ENCODE results near the gene VIPR2. TPM values are rescaled to one million over a fixed set of nuclear protein-coding genes. Genes with fewer than 3 reads are reported as not detected.

The VIPR2 gene
- total RNA-seq, 6 experiments from 2014 or later, result 0.15 to 0.51 (median 0.26) TPM; not detected in 2

DNA sequence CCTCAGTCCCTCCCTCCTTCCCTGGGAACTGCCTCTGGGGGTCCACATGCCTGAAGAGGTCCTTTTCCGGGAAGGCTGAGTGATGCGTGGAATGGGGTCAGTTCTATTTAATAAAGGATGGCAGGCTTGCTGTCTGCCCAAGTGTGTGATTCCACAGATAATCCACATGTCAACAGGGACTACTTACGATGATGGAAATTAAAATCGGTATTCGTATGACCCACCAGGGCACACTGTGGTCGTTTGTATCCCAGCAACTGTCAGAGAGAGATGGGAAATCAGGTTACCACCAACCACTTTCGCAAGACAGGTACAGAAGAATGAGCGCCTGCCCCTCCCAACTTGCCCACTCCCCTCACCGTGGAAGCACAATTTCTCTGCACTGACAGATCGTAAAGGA is 110.3 kb downstream of the VIPR2 start:
- H3K27ac ChIP-seq, result no peak overlapping the region
- H3K9me3 ChIP-seq, result no peaks in the 10 kb centered on the region
- no peak overlapping the region for H3K4me3 ChIP-seq
- H3K4me1 ChIP-seq, result peaks cover 0 to 8% (median 0%) of the 10 kb centered on the region in 4 donors
- H3K36me3 ChIP-seq, result no peaks in the 10 kb centered on the region
- intact Hi-C loops (cut with DNase I), result no loop called here
- 42% methylated on average over 2 of the region's 10 CpGs for WGBS (ENCODE audit: insufficient coverage, low coverage, low lambda C conversion rate, missing lambda C conversion rate)
- no peaks in the 10 kb centered on the region for H3K27me3 ChIP-seq
- DNase-seq (peak in 1 of 3 donors; percentile 5), ATAC-seq (no peak)
- TF ChIP-seq, protein P1, sequence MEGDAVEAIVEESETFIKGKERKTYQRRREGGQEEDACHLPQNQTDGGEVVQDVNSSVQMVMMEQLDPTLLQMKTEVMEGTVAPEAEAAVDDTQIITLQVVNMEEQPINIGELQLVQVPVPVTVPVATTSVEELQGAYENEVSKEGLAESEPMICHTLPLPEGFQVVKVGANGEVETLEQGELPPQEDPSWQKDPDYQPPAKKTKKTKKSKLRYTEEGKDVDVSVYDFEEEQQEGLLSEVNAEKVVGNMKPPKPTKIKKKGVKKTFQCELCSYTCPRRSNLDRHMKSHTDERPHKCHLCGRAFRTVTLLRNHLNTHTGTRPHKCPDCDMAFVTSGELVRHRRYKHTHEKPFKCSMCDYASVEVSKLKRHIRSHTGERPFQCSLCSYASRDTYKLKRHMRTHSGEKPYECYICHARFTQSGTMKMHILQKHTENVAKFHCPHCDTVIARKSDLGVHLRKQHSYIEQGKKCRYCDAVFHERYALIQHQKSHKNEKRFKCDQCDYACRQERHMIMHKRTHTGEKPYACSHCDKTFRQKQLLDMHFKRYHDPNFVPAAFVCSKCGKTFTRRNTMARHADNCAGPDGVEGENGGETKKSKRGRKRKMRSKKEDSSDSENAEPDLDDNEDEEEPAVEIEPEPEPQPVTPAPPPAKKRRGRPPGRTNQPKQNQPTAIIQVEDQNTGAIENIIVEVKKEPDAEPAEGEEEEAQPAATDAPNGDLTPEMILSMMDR (IDR thresholded peaks at IDR 0.05), result no peak
- no peak for TF ChIP-seq POLR2A (IDR thresholded peaks at IDR 0.05)

- Histone ChIP-seq H3K27ac (no peak overlapping the region), H3K36me3 (no peaks in the 10 kb centered on the region), H3K4me3 (no peak overlapping the region), H3K4me1 (peaks cover 0 to 8% (median 0%) of the 10 kb centered on the region in 4 donors), H3K27me3 (no peaks in the 10 kb centered on the region), H3K9me3 (no peaks in the 10 kb centered on the region)
- no peak for TF ChIP-seq POLR2A (IDR thresholded peaks at IDR 0.05)
- TF ChIP-seq, protein P1 (IDR thresholded peaks at IDR 0.05), result no peak
- ATAC-seq (no peak), DNase-seq (peak in 1 of 3 donors; percentile 39)
- WGBS (ENCODE audit: insufficient coverage, low coverage, low lambda C conversion rate, missing lambda C conversion rate), result 66% methylated on average over 10 of the region's 16 CpGs
- intact Hi-C loops (cut with DNase I), result no loop called here
Measured at GRCh38 chr7:159033956-159034355, 110.7 kb downstream of the VIPR2 start.

GRCh38 chr7:159033473-159033825 is 111.2 kb downstream of the VIPR2 start:
- WGBS (ENCODE audit: insufficient coverage, low coverage, low lambda C conversion rate, missing lambda C conversion rate), result 73% methylated on average over 5 of the region's 5 CpGs
- H3K9me3 ChIP-seq, result no peaks in the 10 kb centered on the region
- DNase-seq, result no peak
- no peaks in the 10 kb centered on the region for H3K27me3 ChIP-seq
- intact Hi-C loops (cut with DNase I), result no loop called here
- no peak overlapping the region for H3K27ac ChIP-seq
- no peak overlapping the region for H3K4me3 ChIP-seq
- no peaks in the 10 kb centered on the region for H3K36me3 ChIP-seq
- ATAC-seq, result no peak
- TF ChIP-seq POLR2A (IDR thresholded peaks at IDR 0.05), result no peak
- TF ChIP-seq, protein P1 (IDR thresholded peaks at IDR 0.05), result no peak
- peaks cover 0 to 8% (median 0%) of the 10 kb centered on the region in 4 donors for H3K4me1 ChIP-seq

DNA sequence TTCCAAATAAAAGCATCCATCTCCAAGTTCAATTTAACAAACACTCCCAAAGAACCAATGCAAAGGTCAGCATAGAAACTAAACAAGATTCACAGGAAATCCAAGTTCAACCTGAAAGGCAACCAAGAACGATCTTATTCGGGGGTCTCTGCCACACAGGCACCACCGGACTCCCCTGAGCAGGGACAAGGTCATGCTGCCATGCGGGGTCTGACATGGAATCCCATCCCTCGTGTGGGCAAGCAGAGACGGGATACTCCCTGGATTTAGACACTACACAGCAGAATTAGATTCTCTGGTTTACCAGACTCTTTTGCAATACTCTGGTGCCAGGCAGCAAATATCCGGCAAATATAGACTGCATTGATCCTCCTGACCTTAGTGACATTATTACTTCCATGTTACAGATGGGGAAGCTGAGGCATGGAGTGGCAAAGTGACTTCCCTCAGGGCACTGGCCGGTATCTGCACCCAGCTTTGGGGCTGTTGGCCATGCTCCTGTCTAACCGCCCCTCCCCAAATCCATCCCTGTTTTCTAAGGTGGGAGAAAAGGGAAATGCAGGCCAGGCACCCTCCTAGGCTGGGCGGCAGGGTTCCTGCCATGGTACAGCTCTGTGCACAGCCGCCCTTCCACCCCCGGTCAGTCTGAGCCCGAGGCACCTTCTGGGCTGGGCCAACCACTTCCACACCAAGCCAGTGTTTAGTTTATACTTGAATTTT is 111.8 kb downstream of the VIPR2 start:
- H3K27ac ChIP-seq, result no peak overlapping the region
- ATAC-seq, result no peak

More for the DNA sequence above, 111.8 kb downstream of the VIPR2 start:
- TF ChIP-seq, protein P1 (IDR thresholded peaks at IDR 0.05), result no peak
- no peak for TF ChIP-seq POLR2A (IDR thresholded peaks at IDR 0.05)
- Histone ChIP-seq H3K4me3 (no peak overlapping the region), H3K4me1 (peaks cover 0 to 8% (median 0%) of the 10 kb centered on the region in 4 donors), H3K9me3 (no peaks in the 10 kb centered on the region), H3K36me3 (no peaks in the 10 kb centered on the region), H3K27me3 (no peaks in the 10 kb centered on the region)
- WGBS (ENCODE audit: insufficient coverage, low coverage, low lambda C conversion rate, missing lambda C conversion rate), result 75% methylated on average over 8 of the region's 13 CpGs
- intact Hi-C loops (cut with DNase I), result no loop called here
- DNase-seq, result peak in 1 of 3 donors; percentile 18
